Measurements from ENCODE around the gene EFNA5.

DNA sequence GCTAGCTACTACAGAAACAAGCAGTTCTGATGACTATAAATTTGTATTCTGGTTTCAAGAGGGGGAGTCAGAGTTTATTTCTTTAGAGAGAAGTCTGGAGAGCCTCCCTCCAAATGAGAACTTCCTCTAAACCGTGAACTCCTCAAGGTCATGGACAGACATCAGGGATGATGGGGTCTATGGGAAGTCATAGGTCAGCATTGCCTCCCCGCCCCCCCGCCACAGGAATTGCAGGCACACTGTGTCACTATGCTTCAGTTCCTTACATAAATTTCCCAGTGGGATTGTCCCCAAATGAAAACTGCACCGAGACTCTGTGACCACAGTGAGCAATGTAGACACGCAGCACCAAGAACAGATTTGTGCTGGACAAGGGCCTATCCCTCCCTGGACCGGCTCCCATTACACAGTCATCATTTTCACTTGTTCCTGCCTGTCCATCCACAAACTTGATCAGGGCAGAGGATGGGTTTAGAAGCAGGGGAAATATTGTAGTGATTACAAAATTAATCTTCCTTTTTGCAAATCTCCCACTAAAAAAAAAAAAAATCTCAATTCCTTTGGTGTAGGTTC lies 300.3 kb downstream of the EFNA5 start:
- no peak for TF ChIP-seq TAF1 (IDR thresholded peaks at IDR 0.05; ENCODE audit: low read depth, low read length)
- no peak for TF ChIP-seq POLR2A (IDR thresholded peaks at IDR 0.05; ENCODE audit: low read depth, low read length)
